HUDEP-2 (cell line): ENCODE results near the gene DYNLT5.
"Not testable (repeated sequence)": the region's sequence is repeated elsewhere in the genome, so short reads cannot be mapped to it uniquely, and the experiment has no call there.

ENCODE experiments used
- DNase-seq, 76 experiments: peaks; one replicate each; lab custom pipeline; 2025; ENCODE audit not compliant: unreplicated experiment in 76 of 76; lab: John Stamatoyannopoulos, UW

DYNLT5 gene

GRCh38 chr1:66752000-66752592 is at the start of gene DYNLT5:
Gene DYNLT5, plus strand, starts transcription at chr1:66752459. Its CDS starts 2,200 bp downstream, at chr1:66754659.
- DNase-seq: peak in 2 of 76 experiments; percentile 5 to 13

GRCh38 chr1:66704177-66704875 is 47.9 kb upstream of the DYNLT5 start:
- DNase-seq: no peak

- DNase-seq: no peak
Measured at GRCh38 chr1:66705110-66705509, 47.1 kb upstream of the DYNLT5 start.

- no peak for DNase-seq
Measured at GRCh38 chr1:66711420-66711819, 40.8 kb upstream of the DYNLT5 start.

GRCh38 chr1:66712839-66713238 is 39.4 kb upstream of the DYNLT5 start:
- no peak for DNase-seq

- no peak for DNase-seq
Measured at GRCh38 chr1:66723985-66724384, 28.3 kb upstream of the DYNLT5 start.

GRCh38 chr1:66725885-66726665 is 26.2 kb upstream of the DYNLT5 start:
- peak in 45 of 76 experiments; percentile 1 to 75 (median 29) for DNase-seq

- DNase-seq: no peak
Measured at GRCh38 chr1:66728021-66728420, 24.2 kb upstream of the DYNLT5 start.

GRCh38 chr1:66728716-66729115 is 23.5 kb upstream of the DYNLT5 start:
- not testable (repeated sequence) for DNase-seq

- DNase-seq: peak in 19 of 76 experiments; percentile 3 to 48 (median 18)
Measured at GRCh38 chr1:66729119-66729518, 23.1 kb upstream of the DYNLT5 start.

- no peak for DNase-seq
Measured at GRCh38 chr1:66729523-66729922, 22.7 kb upstream of the DYNLT5 start.

GRCh38 chr1:66730462-66730861 is 21.8 kb upstream of the DYNLT5 start:
- no peak for DNase-seq

GRCh38 chr1:66731170-66731865 is 20.9 kb upstream of the DYNLT5 start:
- no peak for DNase-seq

GRCh38 chr1:66732407-66733166 is 19.7 kb upstream of the DYNLT5 start:
- DNase-seq: no peak

- peak in 1 of 76 experiments; percentile 21 for DNase-seq
Measured at GRCh38 chr1:66733348-66734017, 18.8 kb upstream of the DYNLT5 start.

- DNase-seq: not testable (repeated sequence)
Measured at GRCh38 chr1:66734531-66734930, 17.7 kb upstream of the DYNLT5 start.

- DNase-seq: no peak
Measured at GRCh38 chr1:66737836-66738235, 14.4 kb upstream of the DYNLT5 start.

GRCh38 chr1:66739401-66740157 is 12.7 kb upstream of the DYNLT5 start:
- DNase-seq: no peak

- no peak for DNase-seq
Measured at GRCh38 chr1:66745451-66745850, 6.8 kb upstream of the DYNLT5 start.
